KMS-11 (cell line): ENCODE data around the gene BPIFB6.
"Not testable (repeated sequence)": the region's sequence is repeated elsewhere in the genome, so short reads cannot be mapped to it uniquely, and the experiment has no call there.

Experiments
- H2AFZ ChIP-seq: fragments of 200-600 bp; sonication (generic); 2 replicates; pipeline ENCODE4 v1.6.1; 2016; ENCODE audit warnings: antibody characterized with exemption, mixed run types, low read depth
- H3K27ac ChIP-seq: fragments of 200-600 bp; sonication (generic); 2 replicates; pipeline ENCODE4 v1.6.1; 2016; ENCODE audit warnings: mild to moderate bottlenecking, mixed run types
- H3K27me3 ChIP-seq: fragments of 200-600 bp; sonication (generic); 2 replicates; pipeline ENCODE4 v1.6.1; 2017; ENCODE audit warnings: mild to moderate bottlenecking, low read depth, mixed run types, moderate library complexity; ENCODE audit not compliant: insufficient read depth
- H3K36me3 ChIP-seq: fragments of 200-600 bp; sonication (generic); 2 replicates; pipeline ENCODE4 v1.6.1; 2017; ENCODE audit warnings: mild to moderate bottlenecking, mixed run types; ENCODE audit not compliant: insufficient read depth
- H3K4me1 ChIP-seq: fragments of 200-600 bp; sonication (generic); 2 replicates; pipeline ENCODE4 v1.6.1; 2016; ENCODE audit warnings: mild to moderate bottlenecking, low read depth, mixed run types; ENCODE audit not compliant: poor library complexity, severe bottlenecking
- H3K4me2 ChIP-seq: fragments of 200-600 bp; sonication (generic); 2 replicates; pipeline ENCODE4 v1.7.0; 2016; ENCODE audit warnings: mild to moderate bottlenecking, mixed run types
- H3K4me3 ChIP-seq: fragments of 200-600 bp; sonication (generic); IDR thresholded peaks from 2 replicates; pipeline ENCODE4 v1.6.1; 2017; ENCODE audit warnings: low read depth, low read length, mixed read lengths; ENCODE audit not compliant: insufficient read depth
- H3K79me2 ChIP-seq: fragments of 200-600 bp; sonication (generic); 2 replicates; pipeline ENCODE4 v1.6.1; 2016; ENCODE audit warnings: low read depth, mixed run types; ENCODE audit not compliant: insufficient read depth
- H3K9ac ChIP-seq: fragments of 200-600 bp; sonication (generic); 2 replicates; pipeline ENCODE4 v1.6.1; 2016; ENCODE audit warnings: mild to moderate bottlenecking, mixed run types
- H4K20me1 ChIP-seq: fragments of 200-600 bp; sonication (generic); 2 replicates; pipeline ENCODE4 v1.6.1; 2016; ENCODE audit warnings: mild to moderate bottlenecking, mixed run types; ENCODE audit not compliant: insufficient read depth
- TF ChIP-seq, protein P1 (sequence below): fragments of 200-600 bp; sonication (generic); conservative IDR thresholded peaks from 2 replicates; pipeline ENCODE4 v1.6.1; 2017; ENCODE audit warnings: low read depth, mild to moderate bottlenecking, antibody characterized with exemption, low read length, moderate library complexity, mixed read lengths

The BPIFB6 gene

DNA sequence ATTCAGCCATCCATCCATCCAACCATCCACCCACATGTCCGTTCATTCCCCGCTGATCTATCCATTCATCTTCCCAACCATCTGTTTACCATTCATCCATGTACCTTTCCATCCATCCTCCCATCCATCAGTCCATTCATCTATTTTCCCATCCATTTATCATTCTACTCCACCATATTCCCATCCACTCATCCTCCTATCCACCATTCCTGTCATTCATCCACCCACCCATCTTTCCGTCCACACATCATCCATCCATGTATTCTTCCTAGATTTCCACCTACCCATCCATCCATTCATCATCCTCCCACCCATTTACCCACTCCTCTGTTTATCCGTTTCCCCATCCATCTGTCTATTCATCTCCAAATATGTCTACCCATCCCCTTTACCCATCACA, 6.8 kb downstream of the BPIFB6 start:
- no peak overlapping the region for H3K27ac ChIP-seq
- H3K4me1 ChIP-seq, result no peaks in the 10 kb centered on the region
- TF ChIP-seq, protein P1, sequence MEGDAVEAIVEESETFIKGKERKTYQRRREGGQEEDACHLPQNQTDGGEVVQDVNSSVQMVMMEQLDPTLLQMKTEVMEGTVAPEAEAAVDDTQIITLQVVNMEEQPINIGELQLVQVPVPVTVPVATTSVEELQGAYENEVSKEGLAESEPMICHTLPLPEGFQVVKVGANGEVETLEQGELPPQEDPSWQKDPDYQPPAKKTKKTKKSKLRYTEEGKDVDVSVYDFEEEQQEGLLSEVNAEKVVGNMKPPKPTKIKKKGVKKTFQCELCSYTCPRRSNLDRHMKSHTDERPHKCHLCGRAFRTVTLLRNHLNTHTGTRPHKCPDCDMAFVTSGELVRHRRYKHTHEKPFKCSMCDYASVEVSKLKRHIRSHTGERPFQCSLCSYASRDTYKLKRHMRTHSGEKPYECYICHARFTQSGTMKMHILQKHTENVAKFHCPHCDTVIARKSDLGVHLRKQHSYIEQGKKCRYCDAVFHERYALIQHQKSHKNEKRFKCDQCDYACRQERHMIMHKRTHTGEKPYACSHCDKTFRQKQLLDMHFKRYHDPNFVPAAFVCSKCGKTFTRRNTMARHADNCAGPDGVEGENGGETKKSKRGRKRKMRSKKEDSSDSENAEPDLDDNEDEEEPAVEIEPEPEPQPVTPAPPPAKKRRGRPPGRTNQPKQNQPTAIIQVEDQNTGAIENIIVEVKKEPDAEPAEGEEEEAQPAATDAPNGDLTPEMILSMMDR, result no peak
- H3K4me3 ChIP-seq, result no peak overlapping the region
- no peak overlapping the region for H2AFZ ChIP-seq
- no peaks in the 10 kb centered on the region for H3K36me3 ChIP-seq
- no peaks in the 10 kb centered on the region; the same call in 1 of the 2 replicates for H3K27me3 ChIP-seq
- no peak overlapping the region for H3K9ac ChIP-seq
- no peak overlapping the region for H3K4me2 ChIP-seq
- no peaks in the 10 kb centered on the region for H4K20me1 ChIP-seq
- H3K79me2 ChIP-seq, result no peaks in the 10 kb centered on the region

DNA sequence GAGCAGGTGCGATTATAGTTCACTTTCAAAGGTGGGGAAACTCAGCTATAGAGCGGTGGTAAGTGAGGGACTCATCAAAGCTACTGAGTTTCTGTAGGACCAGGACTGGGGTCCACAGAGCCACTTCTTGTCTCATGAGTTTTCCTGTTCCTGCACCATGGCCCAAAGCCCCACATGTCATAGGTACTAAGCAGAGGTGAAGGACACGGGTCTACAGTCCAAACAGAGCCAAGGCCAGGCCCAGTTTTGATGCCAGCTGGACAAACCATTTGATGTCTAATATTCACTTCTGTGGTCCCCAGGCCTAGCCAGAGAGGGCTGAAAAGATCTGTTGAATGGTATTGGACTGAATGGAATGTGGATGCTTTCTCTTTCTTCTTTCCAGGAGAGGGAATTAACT, 11.0 kb downstream of the BPIFB6 start:
- H3K4me1 ChIP-seq, result no peaks in the 10 kb centered on the region
- no peaks in the 10 kb centered on the region for H3K36me3 ChIP-seq
- H3K79me2 ChIP-seq, result no peaks in the 10 kb centered on the region
- H4K20me1 ChIP-seq, result no peaks in the 10 kb centered on the region
- no peak overlapping the region for H3K4me2 ChIP-seq
- TF ChIP-seq, protein P1, result no peak
- H3K9ac ChIP-seq, result no peak overlapping the region
- H3K27ac ChIP-seq, result no peak overlapping the region
- H2AFZ ChIP-seq, result no peak overlapping the region
- no peaks in the 10 kb centered on the region; the same call in 1 of the 2 replicates for H3K27me3 ChIP-seq
- H3K4me3 ChIP-seq, result no peak overlapping the region

DNA sequence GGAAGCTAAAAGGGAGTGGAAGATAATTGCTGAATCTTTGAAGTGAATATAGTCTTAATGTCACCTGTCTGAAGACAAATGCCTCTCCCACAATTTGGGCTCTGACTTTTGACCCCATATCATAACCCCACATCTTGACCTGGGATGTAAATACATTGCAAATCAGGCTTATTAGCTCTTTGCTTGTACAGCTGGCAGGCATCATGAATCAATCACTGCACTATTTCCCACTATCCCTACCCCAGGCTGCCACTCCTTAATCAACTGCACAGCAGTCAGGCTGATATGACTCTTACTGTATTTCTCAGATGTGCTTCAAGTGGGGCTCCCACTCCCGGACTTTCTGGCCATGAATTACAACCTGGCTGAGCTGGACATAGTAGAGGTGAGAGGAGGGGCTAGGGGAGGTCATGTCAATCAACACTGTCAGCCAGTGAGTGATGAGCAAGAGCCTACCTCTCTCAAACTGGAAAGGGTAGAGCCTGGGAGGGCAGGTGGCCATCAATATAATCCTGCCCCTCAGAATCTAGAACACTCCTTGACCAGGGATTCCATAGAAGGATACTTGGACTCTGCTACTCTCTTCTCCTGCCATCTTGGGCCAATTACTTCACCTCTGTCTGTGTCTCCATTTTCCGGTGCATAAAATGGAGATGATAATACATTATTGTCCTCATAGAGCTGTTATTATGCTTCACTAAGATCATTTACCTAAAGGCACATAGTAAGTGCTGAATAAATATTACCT, 11.7 kb downstream of the BPIFB6 start:
- Histone ChIP-seq H3K4me1 (no peaks in the 10 kb centered on the region), H3K27ac (no peak overlapping the region), H2AFZ (no peak overlapping the region), H3K4me3 (no peak overlapping the region), H3K27me3 (no peaks in the 10 kb centered on the region; the same call in 1 of the 2 replicates), H3K36me3 (no peaks in the 10 kb centered on the region), H3K79me2 (no peaks in the 10 kb centered on the region), H3K4me2 (no peak overlapping the region), H3K9ac (no peak overlapping the region), H4K20me1 (no peaks in the 10 kb centered on the region)
- TF ChIP-seq, protein P1, result no peak

DNA sequence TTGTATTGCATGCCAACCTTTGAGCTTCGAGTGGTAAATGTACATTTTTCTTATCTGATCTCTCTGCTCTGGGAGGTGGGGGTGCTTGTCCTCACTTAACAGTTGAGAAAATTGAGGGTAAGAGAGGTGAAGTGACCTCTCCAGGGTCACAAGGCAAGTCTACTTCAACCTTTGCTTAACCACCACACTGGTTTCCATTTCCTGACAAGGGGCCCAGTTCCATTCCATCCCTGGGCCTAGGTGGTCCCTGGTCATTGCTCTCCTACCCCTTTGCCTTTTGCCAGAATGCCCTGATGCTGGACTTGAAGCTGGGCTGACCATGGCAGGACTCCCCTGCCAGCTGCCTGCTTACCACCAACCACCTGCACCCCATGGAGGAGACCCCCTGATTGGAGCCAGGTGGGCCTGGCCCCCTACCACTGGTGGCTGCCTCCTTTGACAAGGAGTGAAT, 12.3 kb downstream of the BPIFB6 start:
- H3K9ac ChIP-seq, result no peak overlapping the region
- TF ChIP-seq, protein P1, result no peak
- no peak overlapping the region for H3K4me2 ChIP-seq
- H3K79me2 ChIP-seq, result no peaks in the 10 kb centered on the region
- H3K27me3 ChIP-seq, result no peaks in the 10 kb centered on the region; the same call in 1 of the 2 replicates
- H4K20me1 ChIP-seq, result no peaks in the 10 kb centered on the region
- no peaks in the 10 kb centered on the region for H3K4me1 ChIP-seq
- no peak overlapping the region for H3K4me3 ChIP-seq
- H3K27ac ChIP-seq, result no peak overlapping the region
- no peak overlapping the region for H2AFZ ChIP-seq
- no peaks in the 10 kb centered on the region for H3K36me3 ChIP-seq

DNA sequence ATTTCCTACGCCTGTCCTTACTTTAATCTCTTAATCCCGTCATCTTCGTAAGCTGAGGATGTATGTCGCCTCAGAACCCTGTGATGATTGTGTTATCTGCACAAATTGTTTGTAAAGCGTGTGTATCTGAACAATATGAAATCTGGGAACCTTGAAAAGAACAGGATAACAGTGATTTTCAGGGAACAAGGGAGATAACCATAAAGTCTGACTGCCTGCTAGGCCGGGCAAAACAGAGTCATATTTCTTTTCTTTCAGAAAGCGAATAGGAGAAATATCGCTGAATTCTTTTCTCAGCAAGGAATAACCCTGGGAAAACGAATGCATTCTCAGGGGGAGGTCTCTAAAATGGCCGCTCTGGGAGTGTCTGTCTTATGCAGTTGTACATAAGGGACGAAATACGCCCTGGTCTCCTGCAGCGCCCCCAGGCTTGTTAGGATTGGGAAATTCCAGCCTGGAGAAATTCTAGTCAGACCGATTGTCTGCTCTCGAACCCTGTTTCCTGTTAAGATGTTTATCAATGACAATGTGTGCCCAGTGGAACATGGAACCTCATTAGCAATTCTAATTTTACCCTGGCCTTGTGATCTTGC, 13.8 kb downstream of the BPIFB6 start:
- not testable (repeated sequence) for H3K27me3 ChIP-seq, H2AFZ ChIP-seq, H3K36me3 ChIP-seq, H3K4me1 ChIP-seq, H3K27ac ChIP-seq, H3K9ac ChIP-seq, H3K4me3 ChIP-seq, H3K4me2 ChIP-seq, H4K20me1 ChIP-seq, H3K79me2 ChIP-seq
